Activated CD4-positive, alpha-beta T cell treated with anti-CD3 and anti-CD28 coated beads for 4 hours (primary cell): ENCODE data around the gene SLCO4A1.
A peak's percentile ranks its signal among the peaks of the same experiment; 100 is the strongest.

Source experiments
- DNase-seq, 2 donors: peaks; one replicate each; pipeline ENCODE4 v3.0.0-alpha.2; 2020

SLCO4A1 gene

GRCh38 chr20:62689861-62690260 is 47.6 kb downstream of the SLCO4A1 start:
- no peak for DNase-seq

GRCh38 chr20:62690261-62690820 is 48.0 kb downstream of the SLCO4A1 start:
- no peak for DNase-seq

GRCh38 chr20:62691487-62691886 is 49.2 kb downstream of the SLCO4A1 start:
- no peak for DNase-seq

- no peak for DNase-seq
Measured at GRCh38 chr20:62692176-62692575, 49.9 kb downstream of the SLCO4A1 start.

- no peak for DNase-seq
Measured at GRCh38 chr20:62692801-62693523, 50.7 kb downstream of the SLCO4A1 start.

GRCh38 chr20:62693524-62693922 is 51.2 kb downstream of the SLCO4A1 start:
- no peak for DNase-seq

GRCh38 chr20:62694106-62694505 is 51.8 kb downstream of the SLCO4A1 start:
- DNase-seq: no peak

- DNase-seq: no peak
Measured at GRCh38 chr20:62694868-62695267, 52.6 kb downstream of the SLCO4A1 start.

GRCh38 chr20:62695448-62696414 is 53.4 kb downstream of the SLCO4A1 start:
- no peak for DNase-seq

GRCh38 chr20:62696434-62696957 is 54.2 kb downstream of the SLCO4A1 start:
- DNase-seq: no peak

- DNase-seq: no peak
Measured at GRCh38 chr20:62696989-62697388, 54.7 kb downstream of the SLCO4A1 start.

GRCh38 chr20:62697468-62697912 is 55.2 kb downstream of the SLCO4A1 start:
- no peak for DNase-seq

GRCh38 chr20:62698231-62698630 is 55.9 kb downstream of the SLCO4A1 start:
- DNase-seq: no peak

GRCh38 chr20:62699296-62699695 is 57.0 kb downstream of the SLCO4A1 start:
- no peak for DNase-seq

- DNase-seq: no peak
Measured at GRCh38 chr20:62699741-62700140, 57.4 kb downstream of the SLCO4A1 start.

GRCh38 chr20:62700261-62700930 is 58.1 kb downstream of the SLCO4A1 start:
- no peak for DNase-seq

GRCh38 chr20:62701161-62702012 is 59.1 kb downstream of the SLCO4A1 start:
- DNase-seq: no peak

- DNase-seq: no peak
Measured at GRCh38 chr20:62702013-62702300, 59.7 kb downstream of the SLCO4A1 start.

- DNase-seq: peak; percentile 26 to 28
Measured at GRCh38 chr20:62702895-62703852, 60.9 kb downstream of the SLCO4A1 start.

- DNase-seq: no peak
Measured at GRCh38 chr20:62703853-62704228, 61.5 kb downstream of the SLCO4A1 start.
